Breast epithelium (tissue), 4 donors: ENCODE measurements around the gene SLC39A3. TPM values are rescaled to one million over a fixed set of nuclear protein-coding genes. Genes with fewer than 3 reads are reported as not detected.

Source experiments
- DNase-seq, 2 donors: peaks; one replicate each; pipeline ENCODE4 v3.0.0-alpha.2; 2019; ENCODE audit warnings: low spot score in 2 of 2
- H3K27ac ChIP-seq, 2 donors: fragments of 200-600 bp; sonication (generic) in 1 of 2; one replicate each; pipeline ENCODE4 v1.5.1; 2016 to 2019; ENCODE audit warnings: mild to moderate bottlenecking in 1 of 2
- H3K27me3 ChIP-seq, 2 donors: fragments of 200-600 bp; sonication (generic) in 1 of 2; one replicate each; pipeline versions ENCODE4 v1.5.1 to v1.6.0; 2017 to 2019; ENCODE audit warnings: control low read depth in 1 of 2, mild to moderate bottlenecking in 1 of 2
- H3K36me3 ChIP-seq: fragments of 200-600 bp; one replicate; pipeline ENCODE4 v1.5.1; 2019
- H3K4me1 ChIP-seq, 2 donors: fragments of 200-600 bp; sonication (generic); one replicate each; pipeline ENCODE4 v1.5.1; 2016 to 2019; ENCODE audit warnings: control low read depth in 1 of 2
- H3K4me3 ChIP-seq, 3 donors: fragments of 200-600 bp; sonication (generic); 1 replicate in 2 of 3; 2 replicates in 1 of 3; pipeline ENCODE4 v1.5.1; 2016 to 2019; ENCODE audit warnings: mild to moderate bottlenecking in 3 of 3, moderate library complexity in 2 of 3
- H3K9me3 ChIP-seq, 2 donors: fragments of 200-600 bp; sonication (generic) in 1 of 2; one replicate each; pipeline ENCODE4 v1.5.1; 2016 to 2019; ENCODE audit warnings: control low read depth in 1 of 2
- POLR2A ChIP-seq: fragments of 450-650 bp; IDR thresholded peaks from one replicate; pipeline ENCODE4 v1.6.1; 2016; ENCODE audit warnings: antibody characterized with exemption, mild to moderate bottlenecking, moderate library complexity
- POLR2AphosphoS5 ChIP-seq, 3 donors: sonication (generic); formaldehyde crosslinking; IDR thresholded peaks; one replicate each; pipeline ENCODE4 v1.6.1; 2017; ENCODE audit warnings: antibody characterized with exemption in 3 of 3
- intact Hi-C: fragments of 100-400 bp; cut with DNase I; formaldehyde crosslinking; loops from one replicate; pipeline ENCODE4 v1.15.1; 2023; ENCODE audit warnings: low total_unique reads
- total RNA-seq, 3 donors: library from RNA; depleted of rRNA; stranded (reverse); fragments of >200 nt; gene quantifications; one replicate each; pipeline ENCODE4 v1.1.0, GENCODE V29; 2016
- TF ChIP-seq, protein P1 (sequence below), 3 donors: fragments of 450-650 bp; IDR thresholded peaks; one replicate each; pipeline ENCODE4 v1.5.1; 2016 to 2017; ENCODE audit warnings: antibody characterized with exemption in 3 of 3, mild to moderate bottlenecking in 3 of 3, moderate library complexity in 3 of 3

Gene SLC39A3
- total RNA-seq, 3 donors from 2014 or later = 23.8 to 36.1 (median 27.2) TPM

DNA sequence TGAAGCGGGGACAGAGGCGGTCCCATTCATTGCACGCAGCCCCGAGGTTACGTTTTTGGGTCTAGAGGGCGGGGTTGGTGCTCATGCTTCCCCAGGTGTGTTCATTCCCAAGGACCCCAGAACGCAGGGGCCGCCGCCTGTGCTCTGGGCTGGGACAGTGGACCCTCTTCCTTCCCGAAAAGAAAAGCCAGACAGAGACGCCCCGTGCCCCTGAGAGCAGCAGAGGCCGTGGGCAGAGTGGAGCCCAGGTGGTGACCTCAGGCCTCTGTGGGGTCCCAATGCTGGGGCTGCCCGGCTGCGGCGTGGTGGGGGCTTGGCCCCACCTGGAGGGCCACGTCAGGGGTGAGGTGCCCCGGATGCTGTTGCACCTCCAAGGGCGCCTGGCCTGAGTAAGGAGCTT, 27.9 kb upstream of the SLC39A3 start:
- Histone ChIP-seq H3K4me1 (no peaks in the 10 kb centered on the region), H3K9me3 (no peaks in the 10 kb centered on the region), H3K27ac (no peak overlapping the region), H3K36me3 (peaks cover 4% of the 10 kb centered on the region), H3K4me3 (no peak overlapping the region), H3K27me3 (no peaks in the 10 kb centered on the region)
- no peak for DNase-seq
- TF ChIP-seq POLR2A (no peak), POLR2AphosphoS5 (IDR thresholded peaks at IDR 0.05) (no peak)
- TF ChIP-seq, protein P1, sequence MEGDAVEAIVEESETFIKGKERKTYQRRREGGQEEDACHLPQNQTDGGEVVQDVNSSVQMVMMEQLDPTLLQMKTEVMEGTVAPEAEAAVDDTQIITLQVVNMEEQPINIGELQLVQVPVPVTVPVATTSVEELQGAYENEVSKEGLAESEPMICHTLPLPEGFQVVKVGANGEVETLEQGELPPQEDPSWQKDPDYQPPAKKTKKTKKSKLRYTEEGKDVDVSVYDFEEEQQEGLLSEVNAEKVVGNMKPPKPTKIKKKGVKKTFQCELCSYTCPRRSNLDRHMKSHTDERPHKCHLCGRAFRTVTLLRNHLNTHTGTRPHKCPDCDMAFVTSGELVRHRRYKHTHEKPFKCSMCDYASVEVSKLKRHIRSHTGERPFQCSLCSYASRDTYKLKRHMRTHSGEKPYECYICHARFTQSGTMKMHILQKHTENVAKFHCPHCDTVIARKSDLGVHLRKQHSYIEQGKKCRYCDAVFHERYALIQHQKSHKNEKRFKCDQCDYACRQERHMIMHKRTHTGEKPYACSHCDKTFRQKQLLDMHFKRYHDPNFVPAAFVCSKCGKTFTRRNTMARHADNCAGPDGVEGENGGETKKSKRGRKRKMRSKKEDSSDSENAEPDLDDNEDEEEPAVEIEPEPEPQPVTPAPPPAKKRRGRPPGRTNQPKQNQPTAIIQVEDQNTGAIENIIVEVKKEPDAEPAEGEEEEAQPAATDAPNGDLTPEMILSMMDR (IDR thresholded peaks at IDR 0.05) = no peak
- intact Hi-C loops = no loop called here

DNA sequence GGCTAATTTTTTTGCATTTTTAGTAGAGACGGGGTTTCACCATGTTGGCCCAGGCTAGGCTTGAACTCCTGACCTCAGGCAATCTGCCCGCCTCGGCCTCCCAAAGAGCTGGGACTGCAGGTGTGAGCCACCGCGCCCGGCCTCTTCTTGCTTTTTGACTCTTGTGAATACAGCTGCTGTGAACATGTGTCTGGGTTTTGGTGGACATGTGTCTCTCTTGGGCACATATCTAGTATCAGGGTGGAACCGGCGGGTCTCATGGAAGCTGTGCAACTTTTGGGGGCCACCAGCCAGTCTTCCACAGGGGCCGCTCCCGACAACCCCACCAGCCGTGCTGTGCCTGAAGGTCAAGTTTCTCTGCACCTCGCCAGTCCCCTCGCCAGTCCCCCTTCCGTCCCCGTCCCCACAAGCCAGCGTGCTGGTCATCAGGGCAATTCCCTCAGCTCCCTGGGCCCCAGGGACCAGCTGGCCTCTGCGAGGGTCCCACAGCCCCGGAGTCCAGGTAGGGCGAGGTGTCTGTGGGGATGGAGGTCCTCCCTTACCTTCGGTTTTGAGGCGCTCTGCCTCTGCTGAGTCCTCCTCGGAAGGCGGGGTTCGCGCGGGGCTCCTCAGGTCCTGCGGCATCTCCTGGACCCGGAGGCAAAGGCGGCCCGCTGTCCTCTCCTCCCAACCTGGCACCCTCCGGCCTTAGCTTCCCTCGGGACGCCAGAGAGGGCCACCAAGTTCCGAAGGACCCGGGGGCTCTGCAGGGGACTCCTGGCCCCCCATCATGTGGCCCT, 27.0 kb upstream of the SLC39A3 start:
- TF ChIP-seq, protein P1 (IDR thresholded peaks at IDR 0.05) = no peak
- TF ChIP-seq POLR2A (no peak), POLR2AphosphoS5 (IDR thresholded peaks at IDR 0.05) (no peak)
- Histone ChIP-seq H3K4me3 (no peak overlapping the region), H3K4me1 (no peaks in the 10 kb centered on the region), H3K9me3 (no peaks in the 10 kb centered on the region), H3K36me3 (peaks cover 4% of the 10 kb centered on the region), H3K27ac (no peak overlapping the region), H3K27me3 (no peaks in the 10 kb centered on the region)
- intact Hi-C loops = no loop called here
- no peak for DNase-seq

DNA sequence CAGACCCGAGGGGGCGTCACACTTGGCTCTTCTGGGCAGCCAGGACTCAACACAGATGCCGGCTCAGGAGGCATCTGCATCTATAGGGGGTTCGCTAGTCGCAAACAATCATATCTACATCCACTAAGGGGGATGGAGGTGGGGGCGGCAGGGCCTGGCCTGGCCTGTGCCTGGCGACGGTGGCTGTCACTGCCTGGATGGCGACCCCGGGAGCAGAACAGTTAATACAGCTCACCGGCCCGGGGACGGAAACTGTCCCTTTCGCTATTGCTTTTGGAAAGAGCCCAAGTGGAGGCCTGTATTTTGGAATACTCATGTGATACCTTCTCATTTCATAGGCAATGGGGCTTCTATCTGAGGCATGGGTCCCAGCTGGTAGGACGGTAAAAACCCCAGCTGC, 25.6 kb upstream of the SLC39A3 start:
- no peak overlapping the region for H3K27ac ChIP-seq
- no peaks in the 10 kb centered on the region for H3K27me3 ChIP-seq
- intact Hi-C loops = no loop called here
- H3K4me3 ChIP-seq = no peak overlapping the region
- DNase-seq = no peak
- no peaks in the 10 kb centered on the region for H3K9me3 ChIP-seq
- TF ChIP-seq, protein P1 (IDR thresholded peaks at IDR 0.05) = no peak
- no peak for TF ChIP-seq POLR2AphosphoS5 (IDR thresholded peaks at IDR 0.05)
- TF ChIP-seq POLR2A = no peak
- peaks cover 4% of the 10 kb centered on the region for H3K36me3 ChIP-seq
- H3K4me1 ChIP-seq = no peaks in the 10 kb centered on the region

DNA sequence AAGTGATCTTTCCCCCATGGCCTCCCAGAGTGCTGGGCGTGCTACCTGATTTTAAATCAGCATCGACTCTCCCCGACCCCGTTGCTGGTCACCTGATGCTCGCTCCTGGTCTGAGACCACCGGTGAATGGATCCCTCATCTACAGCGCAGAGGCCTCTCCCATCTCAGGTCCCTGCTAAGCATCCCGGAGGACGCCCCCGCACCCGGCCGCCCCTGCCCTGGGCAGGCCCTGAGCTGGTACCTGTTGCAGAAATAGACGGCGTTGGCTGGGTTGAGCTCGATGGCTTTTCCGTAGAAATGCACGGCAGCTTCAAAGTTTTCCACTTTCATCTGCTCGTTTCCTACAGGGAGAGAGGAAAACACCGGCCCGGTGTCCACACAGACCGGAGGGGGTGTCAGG, 25.1 kb upstream of the SLC39A3 start:
- H3K36me3 ChIP-seq = peaks cover 4% of the 10 kb centered on the region
- intact Hi-C loops = no loop called here

DNA sequence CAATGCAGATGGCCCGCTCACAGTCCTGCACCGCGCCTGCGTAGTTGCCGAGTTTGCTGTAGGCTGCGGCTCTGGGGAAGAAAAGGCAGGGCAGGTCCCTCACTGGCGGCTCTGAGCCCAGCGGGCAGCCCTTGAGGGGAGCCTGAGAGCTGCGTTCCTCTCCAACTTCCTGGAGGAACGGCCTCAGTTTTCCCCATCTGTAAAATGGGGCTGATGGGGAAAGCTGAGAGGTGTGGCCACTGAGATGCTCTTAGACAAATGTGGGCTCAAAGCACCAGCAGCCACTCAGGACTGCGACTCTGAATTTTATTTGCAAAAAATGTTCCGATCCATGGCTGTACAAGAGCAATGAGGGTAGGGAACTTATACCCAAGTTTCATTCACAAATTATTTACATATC, 23.9 kb upstream of the SLC39A3 start:
- Histone ChIP-seq H3K4me3 (no peak overlapping the region), H3K27ac (no peak overlapping the region), H3K9me3 (no peaks in the 10 kb centered on the region), H3K4me1 (no peaks in the 10 kb centered on the region), H3K36me3 (peaks cover 4% of the 10 kb centered on the region), H3K27me3 (no peaks in the 10 kb centered on the region)
- no peak for DNase-seq
- TF ChIP-seq, protein P1 (IDR thresholded peaks at IDR 0.05) = no peak
- no peak for TF ChIP-seq POLR2AphosphoS5 (IDR thresholded peaks at IDR 0.05)
- no peak for TF ChIP-seq POLR2A
- intact Hi-C loops = no loop called here

More for the DNA sequence above, 25.1 kb upstream of the SLC39A3 start:
- DNase-seq = no peak
- H3K4me3 ChIP-seq = no peak overlapping the region
- H3K4me1 ChIP-seq = no peaks in the 10 kb centered on the region
- H3K27me3 ChIP-seq = no peaks in the 10 kb centered on the region
- TF ChIP-seq, protein P1 (IDR thresholded peaks at IDR 0.05) = no peak
- no peak for TF ChIP-seq POLR2A
- TF ChIP-seq POLR2AphosphoS5 (IDR thresholded peaks at IDR 0.05) = no peak
- no peaks in the 10 kb centered on the region for H3K9me3 ChIP-seq
- H3K27ac ChIP-seq = no peak overlapping the region
